Mucosa of rectum (tissue), 2 donors: ENCODE measurements around the gene ZNF558.
"Not testable (repeated sequence)": the region's sequence is repeated elsewhere in the genome, so short reads cannot be mapped to it uniquely, and the experiment has no call there.

ENCODE experiments used
- H3K27ac ChIP-seq, 2 donors: one replicate each; pipeline ENCODE4 v1.7.0; 2013; ENCODE audit warnings: inconsistent platforms in 2 of 2, low read depth in 2 of 2, low read length in 2 of 2
- H3K27me3 ChIP-seq, 2 donors: one replicate each; pipeline ENCODE4 v1.7.0; 2013; ENCODE audit warnings: low read length in 2 of 2; ENCODE audit not compliant: control insufficient read depth in 2 of 2, insufficient read depth in 2 of 2
- H3K36me3 ChIP-seq, 2 donors: one replicate each; pipeline ENCODE4 v1.7.0; 2013; ENCODE audit warnings: low read length in 2 of 2; ENCODE audit not compliant: control insufficient read depth in 2 of 2, insufficient read depth in 2 of 2
- H3K4me1 ChIP-seq, 2 donors: one replicate each; pipeline ENCODE4 v1.7.0; 2013; ENCODE audit warnings: low read length in 2 of 2, mild to moderate bottlenecking in 1 of 2; ENCODE audit not compliant: control insufficient read depth in 2 of 2, insufficient read depth in 2 of 2
- H3K4me3 ChIP-seq, 2 donors: one replicate each; pipeline ENCODE4 v1.7.0; 2013; ENCODE audit warnings: low read length in 2 of 2
- H3K9ac ChIP-seq, 2 donors: one replicate each; pipeline ENCODE4 v1.7.0; 2013; ENCODE audit warnings: low read length in 2 of 2, low read depth in 1 of 2, mild to moderate bottlenecking in 1 of 2
- H3K9me3 ChIP-seq, 2 donors: one replicate each; pipeline ENCODE4 v1.7.0; 2013; ENCODE audit warnings: low read length in 2 of 2; ENCODE audit not compliant: control insufficient read depth in 2 of 2
- donor health status: healthy.
- donor health status: Normal muscosa, but diverticular disease.

Gene ZNF558

DNA sequence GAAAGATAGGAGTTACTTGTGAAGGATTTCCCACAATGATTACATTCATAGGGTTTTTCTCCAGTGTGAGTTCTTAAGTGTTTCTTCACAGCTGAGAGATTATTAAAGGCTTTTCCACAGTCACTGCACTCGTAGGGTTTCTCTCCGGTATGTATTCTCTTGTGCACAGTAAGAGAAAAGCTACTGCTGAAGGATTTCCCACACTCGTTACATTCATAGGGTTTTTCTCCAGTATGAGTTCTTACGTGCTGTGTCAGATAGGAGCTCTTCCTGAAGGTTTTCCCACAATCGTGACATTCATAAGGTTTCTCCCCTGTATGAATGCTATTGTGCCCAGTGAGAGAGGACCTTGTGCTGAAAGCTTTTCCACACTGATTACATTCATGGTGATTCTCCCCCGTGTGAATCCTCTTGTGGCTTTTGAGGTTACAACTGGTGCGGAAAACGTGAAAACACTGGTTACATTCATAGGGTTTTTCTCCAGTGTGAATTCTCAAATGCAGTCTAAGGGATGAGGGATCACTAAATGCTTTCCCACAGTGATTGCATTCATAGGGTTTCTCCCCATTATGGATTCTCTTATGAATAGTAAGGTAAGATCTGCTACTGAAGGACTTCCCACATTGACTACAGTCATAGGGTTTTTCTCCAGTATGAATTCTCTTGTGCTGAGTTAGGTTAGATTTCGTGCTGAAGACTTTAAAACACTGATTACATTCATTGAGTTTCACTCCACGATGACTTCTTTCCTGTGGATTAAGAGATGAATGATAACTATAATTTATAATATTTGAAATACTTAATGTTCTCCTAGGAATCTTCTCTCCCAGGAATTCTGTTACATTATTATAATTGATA is 20.6 kb downstream of the ZNF558 start:
- peaks cover 78 to 82% of the 10 kb centered on the region in 2 donors for H3K9me3 ChIP-seq
- H3K27me3 ChIP-seq, result no peaks in the 10 kb centered on the region
- no peaks in the 10 kb centered on the region for H3K4me1 ChIP-seq
- no peak overlapping the region for H3K27ac ChIP-seq
- H3K9ac ChIP-seq, result no peak overlapping the region
- peak overlapping the region in 1 of 2 donors; percentile 4 for H3K4me3 ChIP-seq
- peaks cover 64 to 72% of the 10 kb centered on the region in 2 donors for H3K36me3 ChIP-seq

GRCh38 chr19:8806661-8807060 is 25.4 kb downstream of the ZNF558 start:
- no peak overlapping the region for H3K4me3 ChIP-seq
- peaks cover 24 to 31% of the 10 kb centered on the region in 2 donors for H3K36me3 ChIP-seq
- H3K27ac ChIP-seq, result no peak overlapping the region
- no peak overlapping the region for H3K9ac ChIP-seq
- peaks cover 41 to 45% of the 10 kb centered on the region in 2 donors for H3K9me3 ChIP-seq
- no peaks in the 10 kb centered on the region for H3K27me3 ChIP-seq
- H3K4me1 ChIP-seq, result no peaks in the 10 kb centered on the region

DNA sequence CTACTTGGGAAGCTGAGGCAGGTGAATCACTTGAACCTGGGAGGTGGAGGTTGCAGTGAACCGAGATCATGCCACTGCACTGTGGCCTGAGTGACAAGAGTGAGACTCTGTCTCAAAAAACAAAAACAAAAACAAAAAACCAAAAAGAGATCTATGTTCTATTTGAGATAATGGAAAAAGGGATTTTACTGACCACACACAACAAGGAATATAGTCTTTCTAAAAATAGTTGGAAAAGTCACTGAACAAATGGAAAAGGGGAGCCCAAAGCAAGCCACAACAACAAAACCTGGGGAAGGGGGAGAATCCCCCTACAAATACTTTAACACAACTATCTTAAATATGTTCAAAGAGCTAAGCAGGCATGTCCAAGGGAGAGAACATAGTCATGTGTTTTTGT is 37.3 kb downstream of the ZNF558 start:
- H3K4me1 ChIP-seq, result no peaks in the 10 kb centered on the region
- no peaks in the 10 kb centered on the region for H3K27me3 ChIP-seq

GRCh38 chr19:8773587-8773986 is 58.5 kb downstream of the ZNF558 start:
- not testable (repeated sequence) for H3K36me3 ChIP-seq, H3K27ac ChIP-seq, H3K9ac ChIP-seq, H3K4me1 ChIP-seq, H3K9me3 ChIP-seq, H3K4me3 ChIP-seq, H3K27me3 ChIP-seq

More for the DNA sequence above, 37.3 kb downstream of the ZNF558 start:
- Histone ChIP-seq H3K9me3 (peaks cover 0 to 4% of the 10 kb centered on the region in 2 donors), H3K36me3 (no peaks in the 10 kb centered on the region), H3K27ac (no peak overlapping the region), H3K9ac (no peak overlapping the region), H3K4me3 (no peak overlapping the region)

DNA sequence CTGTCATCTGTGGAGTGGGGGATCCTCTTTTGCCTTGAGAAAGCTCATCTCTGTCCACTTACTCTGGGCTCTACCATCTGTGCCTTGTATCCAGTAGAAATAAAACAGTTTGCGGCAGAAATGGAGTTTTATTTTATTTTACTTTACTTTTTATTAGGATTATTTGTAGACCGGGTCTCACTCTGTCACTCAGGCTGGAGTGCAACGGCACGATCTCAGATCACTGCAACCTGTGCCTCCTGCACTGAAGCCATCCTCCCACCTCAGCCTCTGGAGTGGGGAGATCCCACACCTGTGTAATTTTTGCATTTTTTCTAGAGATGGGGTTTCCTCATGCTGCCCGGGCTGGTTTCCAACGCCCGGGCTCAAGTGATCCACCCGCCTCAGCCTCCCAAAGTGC is 62.8 kb downstream of the ZNF558 start:
- H3K36me3 ChIP-seq, H3K27ac ChIP-seq, H3K4me1 ChIP-seq, H3K9ac ChIP-seq, H3K9me3 ChIP-seq, H3K4me3 ChIP-seq, H3K27me3 ChIP-seq: not testable (repeated sequence)

DNA sequence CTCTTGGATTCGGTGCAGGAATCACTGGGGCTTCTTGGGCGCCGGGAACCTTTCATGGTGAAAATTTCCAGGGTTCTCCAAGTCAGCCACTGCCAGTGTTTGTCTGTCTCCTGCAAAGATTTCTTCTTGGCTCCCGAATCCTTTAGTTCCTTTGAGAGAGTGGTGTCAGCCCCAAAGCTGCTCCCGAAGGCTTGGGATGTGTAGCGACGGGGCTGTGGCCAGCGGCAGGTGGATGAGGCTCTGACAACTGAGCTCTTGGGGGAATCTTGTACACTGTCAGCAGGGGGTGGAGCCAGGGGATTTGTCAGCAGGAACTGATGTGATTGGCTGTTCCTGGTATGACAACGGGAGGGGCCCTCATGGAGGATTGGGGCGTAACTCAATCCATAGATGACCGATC is 64.8 kb downstream of the ZNF558 start:
- not testable (repeated sequence) for H3K27ac ChIP-seq, H3K4me1 ChIP-seq, H3K36me3 ChIP-seq, H3K9ac ChIP-seq, H3K27me3 ChIP-seq, H3K4me3 ChIP-seq, H3K9me3 ChIP-seq
